Spleen (tissue), 7 donors: ENCODE results near the gene CCDC171.

Source experiments
- POLR2A ChIP-seq, 3 donors: fragments of 450-650 bp; IDR thresholded peaks; one replicate each; pipeline ENCODE4 v1.5.1; 2017; ENCODE audit warnings: antibody characterized with exemption in 3 of 3, mild to moderate bottlenecking in 1 of 3
- POLR2AphosphoS5 ChIP-seq, 3 donors: sonication (generic); formaldehyde crosslinking; IDR thresholded peaks; one replicate each; pipeline ENCODE4 v1.5.1; 2017; ENCODE audit warnings: antibody characterized with exemption in 3 of 3
- TF ChIP-seq, protein P1 (sequence below), 11 experiments: fragments of 200-600 bp in 7 of 11; fragments of 450-650 bp in 4 of 11; sonication (generic) in 4 of 11; IDR thresholded peaks in 8 of 11; conservative IDR thresholded peaks in 3 of 11; 1 replicate in 7 of 11; 2 replicates in 4 of 11; pipeline versions ENCODE4 v1.4.0 to v1.8.0; 2016 to 2021; ENCODE audit warnings: antibody characterized with exemption in 11 of 11, inconsistent platforms in 4 of 11, mild to moderate bottlenecking in 1 of 11
- donor health status: DM: no; HTN: no; CAD: no; lungs with moderate emphysema.
- donor health status: DM: no; HTN: no; CAD: no.
- donor health status: DM: no; HTN: no; CAD: no.

GRCh38 chr9:15856591-15856990 lies 303.7 kb downstream of the CCDC171 start:
- TF ChIP-seq, protein P1, sequence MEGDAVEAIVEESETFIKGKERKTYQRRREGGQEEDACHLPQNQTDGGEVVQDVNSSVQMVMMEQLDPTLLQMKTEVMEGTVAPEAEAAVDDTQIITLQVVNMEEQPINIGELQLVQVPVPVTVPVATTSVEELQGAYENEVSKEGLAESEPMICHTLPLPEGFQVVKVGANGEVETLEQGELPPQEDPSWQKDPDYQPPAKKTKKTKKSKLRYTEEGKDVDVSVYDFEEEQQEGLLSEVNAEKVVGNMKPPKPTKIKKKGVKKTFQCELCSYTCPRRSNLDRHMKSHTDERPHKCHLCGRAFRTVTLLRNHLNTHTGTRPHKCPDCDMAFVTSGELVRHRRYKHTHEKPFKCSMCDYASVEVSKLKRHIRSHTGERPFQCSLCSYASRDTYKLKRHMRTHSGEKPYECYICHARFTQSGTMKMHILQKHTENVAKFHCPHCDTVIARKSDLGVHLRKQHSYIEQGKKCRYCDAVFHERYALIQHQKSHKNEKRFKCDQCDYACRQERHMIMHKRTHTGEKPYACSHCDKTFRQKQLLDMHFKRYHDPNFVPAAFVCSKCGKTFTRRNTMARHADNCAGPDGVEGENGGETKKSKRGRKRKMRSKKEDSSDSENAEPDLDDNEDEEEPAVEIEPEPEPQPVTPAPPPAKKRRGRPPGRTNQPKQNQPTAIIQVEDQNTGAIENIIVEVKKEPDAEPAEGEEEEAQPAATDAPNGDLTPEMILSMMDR (IDR thresholded peaks at IDR 0.05 in 8 of 11, conservative IDR thresholded peaks at IDR 0.05 in 3 of 11), result no peak
- TF ChIP-seq POLR2A (IDR thresholded peaks at IDR 0.05) (no peak), POLR2AphosphoS5 (IDR thresholded peaks at IDR 0.05) (no peak)
